Testis (tissue), 2 donors: ENCODE results near the gene PSMB9.

Experiments
- POLR2A ChIP-seq: fragments of 450-650 bp; IDR thresholded peaks from one replicate; pipeline ENCODE4 v1.6.1; 2017; ENCODE audit warnings: antibody characterized with exemption, mild to moderate bottlenecking, moderate library complexity
- TF ChIP-seq, protein P1 (sequence below), 3 experiments: fragments of 450-650 bp in 2 of 3; fragments of 200-600 bp in 1 of 3; sonication (generic) in 1 of 3; IDR thresholded peaks; one replicate each; pipeline ENCODE4 v1.5.1; 2016 to 2019; ENCODE audit warnings: antibody characterized with exemption in 3 of 3, mild to moderate bottlenecking in 2 of 3, moderate library complexity in 1 of 3

DNA sequence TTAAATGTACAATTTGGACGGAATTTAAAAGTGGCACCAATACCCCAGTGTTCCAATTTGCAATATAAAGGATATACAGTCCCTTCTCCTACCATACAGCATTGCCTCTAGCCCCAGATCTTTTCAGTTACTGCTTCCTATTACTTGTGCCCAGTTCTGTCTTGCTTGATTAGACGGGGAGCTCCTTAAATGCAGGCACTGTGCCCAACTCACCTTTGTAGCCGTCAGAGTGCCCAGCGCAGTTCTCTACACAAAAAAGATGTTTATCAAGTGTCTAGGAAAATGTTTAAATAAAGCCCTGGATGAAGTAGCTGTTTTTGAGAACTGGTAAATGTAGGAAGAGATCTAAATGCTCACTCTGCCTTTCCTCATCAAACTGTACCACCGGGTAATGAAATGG, 23.1 kb upstream of the PSMB9 start:
- TF ChIP-seq, protein P1, sequence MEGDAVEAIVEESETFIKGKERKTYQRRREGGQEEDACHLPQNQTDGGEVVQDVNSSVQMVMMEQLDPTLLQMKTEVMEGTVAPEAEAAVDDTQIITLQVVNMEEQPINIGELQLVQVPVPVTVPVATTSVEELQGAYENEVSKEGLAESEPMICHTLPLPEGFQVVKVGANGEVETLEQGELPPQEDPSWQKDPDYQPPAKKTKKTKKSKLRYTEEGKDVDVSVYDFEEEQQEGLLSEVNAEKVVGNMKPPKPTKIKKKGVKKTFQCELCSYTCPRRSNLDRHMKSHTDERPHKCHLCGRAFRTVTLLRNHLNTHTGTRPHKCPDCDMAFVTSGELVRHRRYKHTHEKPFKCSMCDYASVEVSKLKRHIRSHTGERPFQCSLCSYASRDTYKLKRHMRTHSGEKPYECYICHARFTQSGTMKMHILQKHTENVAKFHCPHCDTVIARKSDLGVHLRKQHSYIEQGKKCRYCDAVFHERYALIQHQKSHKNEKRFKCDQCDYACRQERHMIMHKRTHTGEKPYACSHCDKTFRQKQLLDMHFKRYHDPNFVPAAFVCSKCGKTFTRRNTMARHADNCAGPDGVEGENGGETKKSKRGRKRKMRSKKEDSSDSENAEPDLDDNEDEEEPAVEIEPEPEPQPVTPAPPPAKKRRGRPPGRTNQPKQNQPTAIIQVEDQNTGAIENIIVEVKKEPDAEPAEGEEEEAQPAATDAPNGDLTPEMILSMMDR (IDR thresholded peaks at IDR 0.05), result no peak
- TF ChIP-seq POLR2A, result no peak
